GM10266 (cell line): ENCODE measurements around the gene ELF1.
"Not testable (repeated sequence)": the region's sequence is repeated elsewhere in the genome, so short reads cannot be mapped to it uniquely, and the experiment has no call there.

ENCODE experiments used
- DNase-seq: peaks from one replicate; pipeline ENCODE4 v3.0.0; 2012; ENCODE audit errors: extremely low spot score
- CTCF ChIP-seq: IDR thresholded peaks from 2 replicates; pipeline ENCODE4 v1.5.1; 2012; ENCODE audit warnings: mild to moderate bottlenecking, low read depth; ENCODE audit not compliant: control insufficient read depth, insufficient read depth; ENCODE audit errors: missing control alignments

ELF1 gene

GRCh38 chr13:41039746-41040145 lies 20.6 kb upstream of the ELF1 start:
- no peak for TF ChIP-seq CTCF
- DNase-seq, result no peak

DNA sequence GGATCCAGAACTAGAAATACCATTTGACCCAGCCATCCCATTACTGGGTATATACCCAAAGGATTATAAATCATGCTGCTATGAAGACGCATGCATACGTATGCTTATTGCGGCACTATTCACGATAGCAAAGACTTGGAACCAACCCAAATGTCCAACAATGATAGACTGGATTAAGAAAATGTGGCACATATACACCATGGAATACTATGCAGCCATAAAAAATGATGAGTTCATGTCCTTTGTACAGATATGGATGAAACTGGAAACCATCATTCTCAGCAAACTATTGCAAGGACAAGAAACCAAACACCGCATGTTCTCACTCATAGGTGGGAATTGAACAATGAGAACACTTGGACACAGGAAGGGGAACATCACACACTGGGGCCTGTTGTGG lies 17.4 kb upstream of the ELF1 start:
- DNase-seq, result not testable (repeated sequence)

DNA sequence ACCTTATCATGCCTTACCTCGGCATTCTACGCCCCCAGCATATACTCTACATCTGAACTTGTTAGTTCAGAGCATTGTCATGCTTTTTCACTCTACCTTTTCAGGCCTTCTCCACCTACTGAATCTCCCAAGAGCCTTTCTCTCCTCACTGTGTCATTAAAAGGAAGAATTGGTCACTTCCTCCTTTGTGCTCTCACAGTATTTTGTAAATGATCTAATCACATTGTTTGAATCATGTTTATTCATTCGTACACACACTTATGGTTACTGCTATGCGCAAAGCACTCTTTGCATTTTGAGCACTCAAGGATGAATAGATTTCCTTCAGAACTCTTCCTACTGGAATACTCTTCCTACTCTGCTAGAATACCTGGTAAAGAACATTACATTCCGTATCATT lies 15.8 kb upstream of the ELF1 start:
- no peak for DNase-seq
- no peak for TF ChIP-seq CTCF

DNA sequence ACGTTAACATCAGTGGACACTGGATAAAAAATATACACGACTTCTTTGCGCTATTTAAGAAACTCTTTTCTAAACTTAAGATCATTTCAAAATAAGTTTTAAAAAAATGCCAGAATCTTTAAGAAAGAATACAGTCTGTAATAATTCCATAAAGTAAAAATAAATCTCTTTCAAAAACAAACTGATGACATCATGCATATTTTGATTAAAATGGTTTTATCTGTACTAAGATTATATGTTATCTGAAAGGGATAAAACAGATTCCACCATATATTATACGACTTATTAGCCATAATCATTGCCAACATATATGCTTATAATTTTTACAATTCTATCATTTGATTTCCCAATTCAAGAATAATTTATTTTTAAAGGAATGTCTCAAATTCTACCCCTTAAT lies 15.3 kb upstream of the ELF1 start:
- no peak for TF ChIP-seq CTCF
- DNase-seq, result no peak

DNA sequence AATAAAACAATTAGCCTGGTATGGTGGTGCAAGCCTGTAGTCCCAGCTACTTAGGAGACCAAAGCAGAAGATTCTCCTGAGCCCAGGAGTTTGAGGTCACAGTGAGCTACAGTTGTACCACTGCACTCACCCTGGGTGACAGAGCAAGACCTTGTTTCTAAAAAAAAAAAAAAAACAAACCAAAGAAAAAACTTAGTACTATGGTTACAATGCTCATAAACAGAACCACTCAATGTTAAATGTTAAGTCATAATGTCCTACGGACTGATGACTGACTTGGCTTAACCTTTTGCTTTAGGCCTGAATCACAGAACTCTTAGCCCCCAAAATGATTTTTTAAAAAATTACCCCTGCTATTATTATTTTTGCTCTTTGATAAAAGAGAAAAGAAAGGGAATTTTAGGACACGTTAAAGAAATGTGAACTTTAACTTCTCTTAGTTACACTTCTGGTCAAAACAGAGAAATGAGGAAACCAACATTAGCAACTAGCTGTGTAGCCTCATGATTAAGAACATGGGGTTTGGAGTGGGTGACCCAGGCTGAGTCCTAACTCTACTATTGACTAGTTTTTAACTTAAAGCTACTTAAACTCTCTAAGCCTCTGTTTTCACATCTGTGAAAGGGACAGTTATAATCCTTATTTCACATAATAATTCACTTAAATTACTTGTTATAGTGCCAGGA lies 13.7 kb upstream of the ELF1 start:
- no peak for DNase-seq
- no peak for TF ChIP-seq CTCF

DNA sequence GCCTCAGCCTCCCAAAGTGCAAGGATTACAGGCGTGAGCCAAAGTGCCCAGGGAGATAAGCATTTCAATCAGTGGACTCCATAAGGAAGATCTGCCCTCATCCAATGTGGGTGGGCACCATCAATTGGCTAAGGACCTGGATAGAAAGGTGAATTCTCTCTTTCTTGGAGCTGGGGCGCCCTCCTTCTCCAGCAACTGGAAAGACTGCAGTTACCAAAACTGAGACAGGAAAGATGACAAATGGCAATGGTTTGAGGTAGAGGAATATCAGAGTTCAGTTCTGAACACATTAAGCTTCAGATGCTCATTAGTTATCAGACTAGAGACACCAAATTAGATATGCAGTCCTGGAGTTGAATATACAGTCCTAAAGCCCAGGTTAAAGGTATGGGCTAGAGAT lies 10.5 kb upstream of the ELF1 start:
- DNase-seq, result no peak
- TF ChIP-seq CTCF, result peak; percentile 21

- no peak for DNase-seq
These were observed 8.9 kb upstream of the ELF1 start for GRCh38 chr13:41028051-41028450.

More at GRCh38 chr13:41028051-41028450, 8.9 kb upstream of the ELF1 start:
- TF ChIP-seq CTCF, result no peak
